NT2/D1 (cell line): ENCODE results near the gene COX8C.

Experiments used
- SUZ12 ChIP-seq: IDR thresholded peaks from 2 replicates; pipeline ENCODE4 v1.6.1; 2011; ENCODE audit not compliant: insufficient read length, insufficient read depth; ENCODE audit errors: extremely low read depth
- YY1 ChIP-seq: IDR thresholded peaks from 2 replicates; pipeline ENCODE4 v1.6.1; 2011; ENCODE audit not compliant: insufficient read length, insufficient read depth
- ZNF274 ChIP-seq: IDR thresholded peaks from 2 replicates; pipeline ENCODE4 v1.6.1; 2011; ENCODE audit warnings: mild to moderate bottlenecking, low read depth, low read length

DNA sequence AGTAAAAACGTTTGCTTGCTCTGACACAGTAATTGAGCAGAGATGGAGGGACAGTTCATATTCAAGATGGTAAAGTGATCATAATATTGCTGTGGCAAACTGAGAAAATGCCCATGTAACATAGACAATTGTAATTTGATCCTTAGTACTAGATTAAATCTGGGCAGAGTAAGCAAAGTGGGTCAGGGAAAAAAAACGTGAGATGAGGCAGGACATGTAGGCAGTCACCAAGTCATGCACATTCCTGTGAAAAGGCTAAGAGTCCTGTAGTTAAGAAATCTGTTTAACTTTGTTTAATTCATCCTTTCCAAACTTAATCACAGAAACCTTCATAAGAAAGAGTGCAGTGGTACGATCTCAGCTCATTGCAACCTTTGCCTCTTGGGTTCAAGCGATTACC is 30.3 kb upstream of the COX8C start:
- TF ChIP-seq YY1 (no peak), ZNF274 (no peak), SUZ12 (no peak)
